NCI-H1105 treated with DMSO at 0.1 percent for 48 hours (cell line): ENCODE results near the gene CCDC191.

Source experiments
- DNase-seq: peaks from one replicate; lab custom pipeline; 2025; lab: John Stamatoyannopoulos, UW

The CCDC191 gene

GRCh38 chr3:114057011-114057347, 653 bp upstream of the CCDC191 start:
- DNase-seq: no peak

GRCh38 chr3:114052216-114052615, 4.1 kb downstream of the CCDC191 start:
- DNase-seq: no peak

- no peak for DNase-seq
Observed at GRCh38 chr3:114043205-114043604, 13.1 kb downstream of the CCDC191 start.

- no peak for DNase-seq
Observed at GRCh38 chr3:114035896-114036295, 20.4 kb downstream of the CCDC191 start.

GRCh38 chr3:114034787-114035545, 21.4 kb downstream of the CCDC191 start:
- DNase-seq: no peak

- DNase-seq: no peak
Observed at GRCh38 chr3:114034211-114034610, 22.1 kb downstream of the CCDC191 start.

GRCh38 chr3:114033721-114034120, 22.6 kb downstream of the CCDC191 start:
- no peak for DNase-seq

GRCh38 chr3:114026331-114026730, 30.0 kb downstream of the CCDC191 start:
- no peak for DNase-seq

- no peak for DNase-seq
Observed at GRCh38 chr3:114025451-114025850, 30.9 kb downstream of the CCDC191 start.

- DNase-seq: peak; percentile 7
Observed at GRCh38 chr3:114022145-114022802, 34.1 kb downstream of the CCDC191 start.

- DNase-seq: no peak
Observed at GRCh38 chr3:114020907-114021306, 35.4 kb downstream of the CCDC191 start.

GRCh38 chr3:114019486-114019885, 36.8 kb downstream of the CCDC191 start:
- DNase-seq: no peak

- DNase-seq: no peak
Observed at GRCh38 chr3:114014211-114014610, 42.1 kb downstream of the CCDC191 start.

- DNase-seq: no peak
Observed at GRCh38 chr3:114011059-114011797, 45.1 kb downstream of the CCDC191 start.

- DNase-seq: no peak
Observed at GRCh38 chr3:114005481-114005880, 50.8 kb downstream of the CCDC191 start.

GRCh38 chr3:113985541-113985940, 70.8 kb downstream of the CCDC191 start:
- DNase-seq: no peak

GRCh38 chr3:113983544-113983943, 72.8 kb downstream of the CCDC191 start:
- DNase-seq: no peak

- DNase-seq: no peak
Observed at GRCh38 chr3:113981803-113982202, 74.5 kb downstream of the CCDC191 start.

- no peak for DNase-seq
Observed at GRCh38 chr3:113979916-113980315, 76.4 kb downstream of the CCDC191 start.

GRCh38 chr3:113977822-113978221, 78.5 kb downstream of the CCDC191 start:
- DNase-seq: no peak

GRCh38 chr3:113968986-113969385, 87.3 kb downstream of the CCDC191 start:
- peak; percentile 9 for DNase-seq

GRCh38 chr3:113966172-113966571, 90.2 kb downstream of the CCDC191 start:
- no peak for DNase-seq

- no peak for DNase-seq
Observed at GRCh38 chr3:113963879-113964278, 92.4 kb downstream of the CCDC191 start.
